Loucy (cell line): Measurements from ENCODE around the gene SNAP25.

Experiments used
- H2AFZ ChIP-seq: fragments of 200-600 bp; sonication (generic); 2 replicates; pipeline ENCODE4 v1.6.0; 2016; ENCODE audit warnings: antibody characterized with exemption, mild to moderate bottlenecking, low read length, moderate library complexity
- H3F3A ChIP-seq: fragments of 200-600 bp; 2 replicates; pipeline ENCODE4 v1.6.0; 2016; ENCODE audit warnings: antibody characterized with exemption, low read depth, mild to moderate bottlenecking
- H3K27me3 ChIP-seq: fragments of 200-600 bp; sonication (generic); 2 replicates; pipeline ENCODE4 v1.6.1; 2014; ENCODE audit warnings: low read length, mild to moderate bottlenecking; ENCODE audit not compliant: insufficient read depth, poor library complexity, severe bottlenecking
- H3K36me3 ChIP-seq: fragments of 200-600 bp; sonication (generic); 2 replicates; pipeline ENCODE4 v1.6.1; 2016; ENCODE audit warnings: low read length; ENCODE audit not compliant: insufficient read depth
- H3K4me1 ChIP-seq: fragments of 200-600 bp; sonication (generic); 2 replicates; pipeline ENCODE4 v1.5.1; 2014; ENCODE audit warnings: low read length, mild to moderate bottlenecking; ENCODE audit not compliant: insufficient read depth, poor library complexity, severe bottlenecking
- H3K4me2 ChIP-seq: fragments of 200-600 bp; sonication (generic); 2 replicates; pipeline ENCODE4 v1.6.0; 2014; ENCODE audit warnings: antibody characterized with exemption, low read length, low read depth, mild to moderate bottlenecking; ENCODE audit not compliant: poor library complexity, severe bottlenecking
- H3K4me3 ChIP-seq: fragments of 200-600 bp; sonication (generic); 2 replicates; pipeline ENCODE4 v1.5.1; 2014; ENCODE audit warnings: low read length, mild to moderate bottlenecking, mixed read lengths; ENCODE audit not compliant: poor library complexity, severe bottlenecking
- H3K79me2 ChIP-seq: fragments of 200-600 bp; sonication (generic); 2 replicates; pipeline ENCODE4 v1.6.1; 2014; ENCODE audit warnings: low read length; ENCODE audit not compliant: insufficient read depth
- H3K9ac ChIP-seq: fragments of 200-600 bp; sonication (generic); 2 replicates; pipeline ENCODE4 v1.6.0; 2014; ENCODE audit warnings: mild to moderate bottlenecking, low read depth, low read length, moderate library complexity; ENCODE audit not compliant: poor library complexity, severe bottlenecking
- H3K9me2 ChIP-seq: fragments of 200-600 bp; sonication (generic); replicated peaks from 2 replicates; pipeline ENCODE4 v1.6.1; 2016; ENCODE audit warnings: low read depth, low read length, mixed read lengths
- H3K9me3 ChIP-seq: fragments of 200-600 bp; sonication (generic); 2 replicates; pipeline ENCODE4 v1.6.1; 2014; ENCODE audit warnings: mild to moderate bottlenecking, antibody characterized with exemption, low read length, low read depth; ENCODE audit not compliant: insufficient read depth
- H4K20me1 ChIP-seq: fragments of 200-600 bp; sonication (generic); 2 replicates; pipeline ENCODE4 v1.6.0; 2014; ENCODE audit warnings: antibody characterized with exemption, low read length, mild to moderate bottlenecking; ENCODE audit not compliant: insufficient read depth, poor library complexity, severe bottlenecking
- CTCF ChIP-seq: fragments of 200-600 bp; sonication (generic); conservative IDR thresholded peaks from 2 replicates; pipeline ENCODE4 v1.5.1; 2014; ENCODE audit warnings: mild to moderate bottlenecking, antibody characterized with exemption, low read length
- EZH2phosphoT487 ChIP-seq: fragments of 200-600 bp; IDR thresholded peaks from 2 replicates; pipeline ENCODE4 v1.6.1; 2018; ENCODE audit warnings: antibody characterized with exemption, mild to moderate bottlenecking, moderate library complexity, borderline replicate concordance

SNAP25 gene

GRCh38 chr20:10297223-10297622, 78.6 kb downstream of the SNAP25 start:
- Histone ChIP-seq H3K4me3 (no peak overlapping the region), H3F3A (no peaks in the 10 kb centered on the region), H3K9me3 (no peaks in the 10 kb centered on the region), H3K4me1 (no peaks in the 10 kb centered on the region), H3K79me2 (no peaks in the 10 kb centered on the region), H2AFZ (no peak overlapping the region), H3K27me3 (peaks cover 29% of the 10 kb centered on the region), H4K20me1 (no peaks in the 10 kb centered on the region), H3K4me2 (no peak overlapping the region), H3K9me2 (no peaks in the 10 kb centered on the region), H3K9ac (no peak overlapping the region), H3K36me3 (no peaks in the 10 kb centered on the region)
- TF ChIP-seq EZH2phosphoT487 (no peak), CTCF (no peak)

DNA sequence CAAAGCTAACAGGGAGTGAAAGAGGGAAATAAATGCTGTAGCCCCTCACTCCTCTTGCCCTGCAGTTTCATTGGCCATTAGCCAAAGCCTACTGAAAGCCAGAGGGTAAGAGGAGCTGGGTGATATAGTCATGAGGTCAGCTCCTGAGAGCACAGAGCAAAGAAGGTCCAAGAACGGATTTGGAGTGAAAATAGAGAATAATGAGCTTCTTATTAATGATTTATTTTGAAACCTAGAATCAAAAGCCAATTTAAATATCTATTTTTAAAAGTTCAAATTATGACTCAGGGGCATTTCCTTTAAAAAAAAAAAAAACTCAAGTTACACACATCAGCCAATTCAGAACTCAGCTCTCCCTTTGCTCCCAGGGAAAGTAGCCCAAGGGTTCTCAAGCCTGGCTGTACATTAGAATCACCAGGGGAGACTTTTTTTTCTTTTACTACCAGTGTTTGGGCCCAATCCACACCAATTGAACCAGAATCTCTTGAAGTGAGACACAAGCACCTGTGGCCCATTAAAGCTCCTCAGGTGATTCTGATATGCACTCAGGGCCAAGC, 79.1 kb downstream of the SNAP25 start:
- no peaks in the 10 kb centered on the region for H3K4me1 ChIP-seq
- no peaks in the 10 kb centered on the region for H4K20me1 ChIP-seq
- no peak overlapping the region for H3K4me2 ChIP-seq
- no peak overlapping the region for H3K4me3 ChIP-seq
- H3F3A ChIP-seq = no peaks in the 10 kb centered on the region
- H3K36me3 ChIP-seq = no peaks in the 10 kb centered on the region
- peaks cover 35% of the 10 kb centered on the region for H3K27me3 ChIP-seq
- TF ChIP-seq EZH2phosphoT487 (no peak), CTCF (no peak)
- H3K9ac ChIP-seq = no peak overlapping the region
- H2AFZ ChIP-seq = no peak overlapping the region
- H3K79me2 ChIP-seq = no peaks in the 10 kb centered on the region
- H3K9me3 ChIP-seq = no peaks in the 10 kb centered on the region
- H3K9me2 ChIP-seq = no peaks in the 10 kb centered on the region

GRCh38 chr20:10300582-10301446, 82.2 kb downstream of the SNAP25 start:
- H3K36me3 ChIP-seq = no peaks in the 10 kb centered on the region
- H3K9me2 ChIP-seq = no peaks in the 10 kb centered on the region
- peaks cover 52% of the 10 kb centered on the region for H3K27me3 ChIP-seq
- H3F3A ChIP-seq = no peaks in the 10 kb centered on the region
- H3K9ac ChIP-seq = no peak overlapping the region
- H3K9me3 ChIP-seq = no peaks in the 10 kb centered on the region
- H3K4me2 ChIP-seq = no peak overlapping the region
- H3K79me2 ChIP-seq = no peaks in the 10 kb centered on the region
- no peaks in the 10 kb centered on the region for H3K4me1 ChIP-seq
- no peak for TF ChIP-seq EZH2phosphoT487
- TF ChIP-seq CTCF = no peak
- no peaks in the 10 kb centered on the region for H4K20me1 ChIP-seq
- H2AFZ ChIP-seq = no peak overlapping the region
- H3K4me3 ChIP-seq = no peak overlapping the region
